ENCODE data around the gene HSPB9.

GRCh38 chr17:42087042-42087701 lies 35.4 kb upstream of the HSPB9 start:
- no peak for TF ChIP-seq POLR2A (IDR thresholded peaks at IDR 0.05)
- TF ChIP-seq, protein P1, sequence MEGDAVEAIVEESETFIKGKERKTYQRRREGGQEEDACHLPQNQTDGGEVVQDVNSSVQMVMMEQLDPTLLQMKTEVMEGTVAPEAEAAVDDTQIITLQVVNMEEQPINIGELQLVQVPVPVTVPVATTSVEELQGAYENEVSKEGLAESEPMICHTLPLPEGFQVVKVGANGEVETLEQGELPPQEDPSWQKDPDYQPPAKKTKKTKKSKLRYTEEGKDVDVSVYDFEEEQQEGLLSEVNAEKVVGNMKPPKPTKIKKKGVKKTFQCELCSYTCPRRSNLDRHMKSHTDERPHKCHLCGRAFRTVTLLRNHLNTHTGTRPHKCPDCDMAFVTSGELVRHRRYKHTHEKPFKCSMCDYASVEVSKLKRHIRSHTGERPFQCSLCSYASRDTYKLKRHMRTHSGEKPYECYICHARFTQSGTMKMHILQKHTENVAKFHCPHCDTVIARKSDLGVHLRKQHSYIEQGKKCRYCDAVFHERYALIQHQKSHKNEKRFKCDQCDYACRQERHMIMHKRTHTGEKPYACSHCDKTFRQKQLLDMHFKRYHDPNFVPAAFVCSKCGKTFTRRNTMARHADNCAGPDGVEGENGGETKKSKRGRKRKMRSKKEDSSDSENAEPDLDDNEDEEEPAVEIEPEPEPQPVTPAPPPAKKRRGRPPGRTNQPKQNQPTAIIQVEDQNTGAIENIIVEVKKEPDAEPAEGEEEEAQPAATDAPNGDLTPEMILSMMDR (IDR thresholded peaks at IDR 0.05), result no peak
